NOMO-1 (cell line): ENCODE data around the gene COL9A2.

Experiments used
- DNase-seq, 2 experiments: peaks; one replicate each; lab custom pipeline; 2025; ENCODE audit not compliant: unreplicated experiment in 2 of 2; lab: John Stamatoyannopoulos, UW

Gene COL9A2

DNA sequence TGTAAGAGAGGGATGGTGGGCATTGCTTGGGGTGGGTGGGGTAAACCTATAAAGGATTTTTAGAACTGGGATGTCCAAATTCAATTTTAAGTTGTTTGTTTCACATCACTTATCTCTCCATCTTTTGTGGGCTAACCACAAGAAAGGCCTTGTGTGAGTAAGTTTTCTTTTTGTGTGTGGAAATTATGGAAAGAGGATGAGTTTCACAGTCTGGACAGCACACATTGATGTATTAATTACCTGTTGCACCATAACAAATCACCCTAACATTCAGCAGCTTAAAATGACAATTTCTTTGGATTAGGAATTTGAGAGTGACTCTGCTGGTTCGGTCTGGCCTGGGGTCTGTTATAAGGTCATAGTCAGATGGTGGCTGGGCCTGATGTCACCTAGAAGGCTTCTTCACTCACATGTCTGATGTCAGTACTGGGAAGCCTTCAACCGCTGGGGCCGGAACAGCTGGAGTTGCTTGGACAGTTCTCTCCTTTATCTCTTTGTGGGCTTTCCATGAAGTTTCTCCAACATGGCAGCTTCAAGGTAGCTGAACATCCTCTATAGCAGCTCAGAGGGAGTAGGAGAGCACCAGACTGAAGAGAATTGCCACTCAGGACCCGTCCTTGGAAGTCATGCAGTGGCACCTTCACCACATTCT lies 2.0 kb upstream of the COL9A2 start:
- no peak for DNase-seq

DNA sequence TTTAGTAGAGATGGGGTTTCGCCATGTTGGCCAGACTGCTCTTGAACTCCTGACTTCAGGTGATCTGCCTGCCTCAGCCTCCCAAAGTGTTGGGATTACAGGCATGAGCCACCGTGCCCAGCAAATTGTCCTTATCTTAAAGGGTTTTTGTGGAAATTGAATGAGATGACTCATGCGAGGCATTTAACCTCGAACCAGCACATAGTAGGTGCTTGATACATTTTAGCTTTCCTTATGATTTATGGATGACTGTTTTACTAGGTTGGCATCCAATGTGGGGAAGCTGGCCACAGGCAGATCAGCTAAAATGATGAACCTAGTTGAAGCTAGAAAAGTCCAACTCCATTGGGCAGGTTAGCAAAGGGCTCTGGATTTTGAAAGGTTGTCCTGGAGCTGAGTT lies 1.4 kb upstream of the COL9A2 start:
- no peak for DNase-seq

DNA sequence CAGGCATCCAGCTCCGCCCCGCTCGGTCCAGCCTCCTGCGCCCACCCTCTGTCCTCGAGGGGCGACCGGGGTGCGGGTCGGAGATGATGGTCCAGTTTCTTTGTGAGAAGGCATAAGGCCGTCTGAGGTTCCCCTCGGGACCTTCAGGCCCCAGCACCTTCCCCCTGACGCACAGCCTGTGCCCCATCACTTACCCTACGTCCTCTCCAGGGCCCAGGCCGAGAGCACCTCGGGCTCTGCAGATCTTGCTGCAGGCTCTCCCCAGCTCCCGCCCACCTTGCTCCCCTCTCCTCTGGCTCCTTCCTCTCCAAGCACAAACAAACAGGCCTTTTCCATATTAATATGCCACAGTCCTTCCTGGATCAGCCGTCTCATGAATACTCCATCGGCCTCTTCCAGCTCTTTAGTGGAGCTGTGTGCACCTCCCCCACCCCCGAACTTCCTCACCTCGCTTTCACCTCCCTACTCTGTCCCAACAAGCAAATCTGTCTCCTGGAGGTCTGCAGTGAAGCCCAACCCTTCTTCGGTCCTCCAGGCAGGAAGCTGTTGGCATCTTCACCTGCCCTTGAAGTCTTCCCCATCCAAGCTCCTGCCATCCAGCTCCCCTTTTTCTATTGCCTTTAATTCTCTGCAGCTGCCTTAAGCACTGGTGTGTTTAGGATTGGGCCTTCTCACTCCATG lies 448 bp upstream of the COL9A2 start:
- no peak for DNase-seq

- DNase-seq, result no peak
Observed at GRCh38 chr1:40315795-40316594, 1.1 kb downstream of the COL9A2 start.

DNA sequence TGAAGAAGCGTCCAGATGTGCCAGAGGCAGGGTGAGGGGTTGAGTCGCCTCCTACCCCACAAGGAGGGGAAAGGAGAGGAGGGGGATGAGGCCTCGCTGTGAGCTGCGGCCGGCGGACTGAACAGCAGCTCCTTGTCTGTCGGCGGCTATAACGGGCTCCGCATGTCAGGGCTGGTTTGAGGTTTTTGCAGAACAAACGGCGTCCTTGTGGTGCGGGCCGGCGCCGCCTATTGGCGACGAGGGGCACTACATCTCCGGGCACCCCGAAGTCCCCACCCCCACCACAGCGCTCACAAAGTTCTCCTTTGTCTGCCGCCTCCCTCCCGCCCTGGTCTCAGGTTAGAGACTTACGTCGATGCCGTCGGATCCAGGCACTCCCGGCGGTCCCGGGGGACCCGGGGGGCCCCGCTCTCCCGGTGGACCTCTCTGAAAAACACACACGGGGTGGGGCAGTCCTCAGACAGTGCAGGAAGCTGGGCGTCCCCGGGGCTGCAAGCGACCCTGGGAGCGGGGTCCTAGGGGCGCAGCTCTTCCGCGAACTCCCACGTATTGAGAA lies 1.8 kb downstream of the COL9A2 start:
- peak; percentile 78 to 88 for DNase-seq

- DNase-seq, result no peak
Observed at GRCh38 chr1:40314721-40315238, 2.3 kb downstream of the COL9A2 start.

- no peak for DNase-seq
Observed at GRCh38 chr1:40313958-40314720, 2.9 kb downstream of the COL9A2 start.

DNA sequence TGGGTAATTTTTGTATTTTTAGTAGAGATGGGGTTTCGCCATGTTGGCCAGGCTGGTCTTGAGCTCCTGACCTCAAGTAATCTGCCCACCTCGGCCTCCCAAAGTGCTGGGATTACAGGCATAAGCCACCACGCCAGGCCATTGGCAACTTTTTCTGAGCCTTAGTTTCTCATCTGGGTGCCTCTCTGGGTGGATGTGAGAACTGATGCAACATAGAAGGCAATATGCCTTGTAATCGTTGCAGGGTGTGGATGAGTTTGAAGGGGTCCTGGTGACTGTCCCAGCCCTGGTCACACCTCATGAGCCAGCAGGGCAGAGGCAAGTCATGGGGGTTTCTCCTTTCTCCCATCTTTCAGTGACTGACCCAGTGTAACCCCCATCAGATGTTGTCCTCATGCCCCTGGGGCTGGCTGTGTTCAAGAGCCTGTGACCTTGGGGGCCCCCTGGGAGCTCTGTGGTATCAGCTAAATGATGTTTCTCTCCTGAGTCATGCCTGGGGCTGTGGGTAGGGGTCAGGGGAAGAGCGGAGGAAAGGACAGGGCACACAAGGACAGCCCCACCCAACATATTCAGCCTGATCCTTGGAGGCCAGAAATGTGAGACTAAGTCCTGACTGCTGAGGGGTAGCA lies 3.6 kb downstream of the COL9A2 start:
- DNase-seq, result no peak

DNA sequence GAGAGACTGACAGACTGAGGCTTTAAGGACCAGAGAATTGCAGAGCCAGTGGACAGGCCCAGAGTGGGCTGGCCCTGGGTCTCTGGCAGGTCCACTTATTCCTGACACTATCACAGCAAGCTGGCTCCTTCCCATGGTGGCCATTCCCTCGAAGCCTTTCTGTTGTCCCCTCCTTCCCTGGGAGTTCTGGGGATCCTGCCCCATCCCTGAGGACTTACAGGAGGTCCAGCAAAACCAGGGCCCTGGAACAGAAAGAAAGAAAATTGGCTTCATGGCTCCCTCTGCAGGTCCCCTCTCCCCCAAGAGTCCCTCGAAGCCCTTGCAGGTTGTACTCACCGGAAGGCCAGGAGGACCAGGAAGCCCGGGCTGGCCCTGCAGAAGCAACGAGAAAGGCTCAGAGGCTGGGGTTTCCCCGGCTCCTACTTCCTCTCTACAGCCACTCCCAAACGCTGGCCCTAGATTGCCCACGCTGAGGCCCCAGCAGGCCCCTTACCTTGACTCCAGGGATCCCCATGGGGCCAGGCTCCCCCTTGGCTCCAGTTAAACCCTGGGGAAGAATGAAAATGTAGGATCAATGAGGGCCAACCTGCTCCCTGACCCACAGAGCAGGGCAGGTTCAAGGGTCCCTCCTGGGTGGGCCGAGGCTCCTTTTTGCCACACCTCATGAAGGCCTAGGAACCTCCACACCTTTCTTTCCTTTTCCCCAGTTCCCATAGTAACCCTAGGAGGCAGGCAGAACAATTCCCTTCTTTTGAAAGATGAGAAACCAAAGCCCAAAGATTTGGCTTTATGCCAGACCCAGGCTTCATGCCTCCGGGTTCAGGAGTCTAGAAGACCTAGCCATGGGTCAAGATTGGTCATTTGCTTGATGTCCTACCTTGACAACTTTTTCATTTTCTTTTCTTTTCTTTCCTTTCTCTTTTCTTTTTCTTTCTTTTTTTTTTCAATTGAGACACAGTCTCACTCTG lies 4.6 kb downstream of the COL9A2 start:
- peak; percentile 64 to 71 for DNase-seq

DNA sequence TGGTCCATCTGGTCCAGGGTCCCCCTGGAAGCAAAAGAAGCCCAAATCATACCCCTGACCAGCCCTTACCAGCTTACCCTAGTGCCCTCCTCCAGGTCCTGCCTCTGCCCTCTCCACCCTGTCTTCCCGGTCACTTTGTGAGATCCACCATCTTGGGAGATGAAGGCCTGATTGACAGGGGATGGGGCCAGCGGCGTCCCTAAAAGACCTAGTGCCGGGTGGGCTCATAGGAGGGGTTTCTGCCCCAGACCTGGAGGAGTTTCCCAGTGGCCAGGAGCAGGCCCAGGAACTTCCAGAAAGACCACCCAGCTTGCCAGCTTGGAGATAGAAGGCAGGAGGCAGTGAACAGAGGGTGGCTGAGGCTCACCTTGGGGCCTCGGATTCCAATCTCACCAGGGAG lies 5.4 kb downstream of the COL9A2 start:
- no peak for DNase-seq

GRCh38 chr1:40310983-40311642 lies 6.0 kb downstream of the COL9A2 start:
- DNase-seq, result no peak

- no peak for DNase-seq
Observed at GRCh38 chr1:40310129-40310461, 7.0 kb downstream of the COL9A2 start.

GRCh38 chr1:40309374-40310128 lies 7.5 kb downstream of the COL9A2 start:
- no peak for DNase-seq

- DNase-seq, result no peak
Observed at GRCh38 chr1:40308036-40308727, 8.9 kb downstream of the COL9A2 start.

DNA sequence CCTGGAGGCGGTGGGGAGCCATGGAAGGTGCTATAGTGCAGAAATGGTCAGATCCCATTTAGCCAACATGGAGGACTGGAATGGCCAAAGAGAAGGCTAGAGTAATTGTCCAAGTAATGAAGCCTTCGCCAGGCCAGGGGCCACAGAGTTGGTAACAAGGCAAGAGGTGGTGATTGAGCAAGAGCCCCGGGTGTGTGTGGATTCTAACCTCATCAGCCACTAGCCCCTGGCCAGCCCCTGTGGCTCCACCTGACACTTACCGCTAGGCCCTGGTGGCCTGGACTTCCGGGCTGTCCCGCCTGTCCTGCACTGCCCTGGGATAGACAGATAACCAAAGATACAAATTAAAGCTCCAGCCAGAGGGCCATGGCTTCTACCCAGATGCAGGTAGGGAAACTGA lies 9.9 kb downstream of the COL9A2 start:
- no peak for DNase-seq

DNA sequence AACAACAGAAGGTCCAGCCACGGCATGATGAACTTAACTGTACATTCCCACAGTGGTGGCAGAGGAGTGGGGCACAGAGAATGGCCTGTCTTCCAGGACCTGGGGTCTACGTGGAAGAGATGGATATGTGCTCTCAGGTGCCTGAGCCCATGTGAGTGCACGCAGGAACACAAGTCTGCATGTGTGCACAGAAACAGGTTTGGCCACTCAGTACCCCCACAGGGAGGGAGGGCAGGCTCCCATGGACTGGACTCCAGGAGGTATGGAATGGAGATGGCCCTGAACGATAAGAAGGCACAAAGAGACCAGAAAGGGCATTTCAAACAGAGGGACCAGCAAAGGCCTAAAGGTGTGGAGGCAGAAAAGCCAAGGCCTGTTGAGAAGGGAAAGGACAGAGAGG lies 10.8 kb downstream of the COL9A2 start:
- DNase-seq, result no peak

- DNase-seq, result no peak
Observed at GRCh38 chr1:40305871-40306270, 11.2 kb downstream of the COL9A2 start.
